Uterus (tissue), 4 donors: Measurements from ENCODE around the gene NFE2L3. TPM values are rescaled to one million over a fixed set of nuclear protein-coding genes. Genes with fewer than 3 reads are reported as not detected.
"Not testable (repeated sequence)": the region's sequence is repeated elsewhere in the genome, so short reads cannot be mapped to it uniquely, and the experiment has no call there.

Experiments
- DNase-seq, 2 donors: peaks; one replicate each; pipeline ENCODE4 v3.0.0-alpha.2; 2019 to 2020
- H3K27ac ChIP-seq, 2 donors: fragments of 200-600 bp; sonication (generic); 1 replicate in 1 of 2; 2 replicates in 1 of 2; pipeline ENCODE4 v1.5.1; 2016 to 2018
- H3K27me3 ChIP-seq, 2 donors: fragments of 200-600 bp; sonication (generic); one replicate each; pipeline ENCODE4 v1.5.1; 2018 to 2019; ENCODE audit warnings: control low read depth in 1 of 2
- H3K36me3 ChIP-seq, 2 donors: fragments of 200-600 bp; sonication (generic); one replicate each; pipeline ENCODE4 v1.5.1; 2019; ENCODE audit warnings: control low read depth in 1 of 2
- H3K4me1 ChIP-seq, 2 donors: fragments of 200-600 bp; sonication (generic); one replicate each; pipeline ENCODE4 v1.5.1; 2018 to 2019; ENCODE audit warnings: control low read depth in 1 of 2
- H3K4me3 ChIP-seq, 2 donors: fragments of 200-600 bp; sonication (generic); 1 replicate in 1 of 2; 2 replicates in 1 of 2; pipeline ENCODE4 v1.5.1; 2018 to 2019; ENCODE audit warnings: mild to moderate bottlenecking in 1 of 2
- H3K9me3 ChIP-seq, 2 donors: fragments of 200-600 bp; sonication (generic); one replicate each; pipeline ENCODE4 v1.5.1; 2019; ENCODE audit warnings: control low read depth in 1 of 2
- POLR2A ChIP-seq, 2 donors: fragments of 450-650 bp; IDR thresholded peaks; one replicate each; pipeline ENCODE4 v1.6.1; 2016; ENCODE audit warnings: antibody characterized with exemption in 2 of 2, mild to moderate bottlenecking in 1 of 2, moderate library complexity in 1 of 2
- intact Hi-C: fragments of 100-400 bp; cut with DNase I; formaldehyde crosslinking; loops from one replicate; pipeline ENCODE4 v1.15.1; 2023; ENCODE audit warnings: low total_unique reads
- total RNA-seq, 4 donors: library from RNA; depleted of rRNA in 3 of 4; stranded (reverse); fragments of >200 nt in 3 of 4; gene quantifications; one replicate each; pipeline versions ENCODE4 v1.1.0 to v1.2.4, GENCODE V29; 2014 to 2023
- TF ChIP-seq, protein P1 (sequence below), 4 experiments: fragments of 200-600 bp in 2 of 4; fragments of 450-650 bp in 2 of 4; sonication (generic) in 2 of 4; IDR thresholded peaks; one replicate each; pipeline ENCODE4 v1.5.1; 2016 to 2019; ENCODE audit warnings: antibody characterized with exemption in 4 of 4, mild to moderate bottlenecking in 2 of 4, moderate library complexity in 1 of 4
- donor health status: DM: yes; HTN: yes; CAD: no.

NFE2L3 gene
- total RNA-seq, 4 donors from 2014 or later = 3.6 to 6.2 (median 4.1) TPM; not detected in 1

DNA sequence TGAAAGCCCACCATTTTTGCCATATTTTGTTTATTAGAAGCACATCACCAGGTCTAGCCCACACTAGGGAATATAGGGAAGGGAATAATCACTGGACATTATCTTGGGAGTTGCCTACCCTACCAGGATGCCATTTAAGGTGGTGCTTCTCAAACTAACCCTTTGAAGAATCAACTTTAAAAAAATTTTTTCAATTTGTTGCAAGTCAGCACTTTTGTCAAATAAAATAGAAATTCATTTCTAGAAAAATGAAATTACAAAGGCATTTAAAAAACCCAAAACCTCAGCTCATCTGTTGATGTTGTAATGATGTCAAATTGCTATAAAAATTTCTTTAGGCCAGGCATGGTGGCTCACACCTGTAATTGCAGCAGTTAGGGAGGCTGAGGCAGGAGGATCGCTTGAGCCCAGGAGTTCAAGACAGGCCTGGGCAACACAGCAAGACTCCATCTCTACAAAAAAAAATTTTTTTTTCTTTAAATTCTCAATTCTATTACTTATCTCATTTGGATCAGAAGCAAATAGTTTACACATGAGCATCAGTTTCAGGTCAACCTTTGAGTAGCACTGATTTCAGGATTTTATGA, 2.5 kb upstream of the NFE2L3 start:
- Histone ChIP-seq H3K4me1 (peaks cover 0 to 10% of the 10 kb centered on the region in 2 donors), H3K4me3 (no peak overlapping the region), H3K9me3 (no peaks in the 10 kb centered on the region), H3K27me3 (peaks cover 4 to 8% of the 10 kb centered on the region in 2 donors), H3K27ac (no peak overlapping the region), H3K36me3 (no peaks in the 10 kb centered on the region)
- no peak for TF ChIP-seq POLR2A (IDR thresholded peaks at IDR 0.05)
- TF ChIP-seq, protein P1, sequence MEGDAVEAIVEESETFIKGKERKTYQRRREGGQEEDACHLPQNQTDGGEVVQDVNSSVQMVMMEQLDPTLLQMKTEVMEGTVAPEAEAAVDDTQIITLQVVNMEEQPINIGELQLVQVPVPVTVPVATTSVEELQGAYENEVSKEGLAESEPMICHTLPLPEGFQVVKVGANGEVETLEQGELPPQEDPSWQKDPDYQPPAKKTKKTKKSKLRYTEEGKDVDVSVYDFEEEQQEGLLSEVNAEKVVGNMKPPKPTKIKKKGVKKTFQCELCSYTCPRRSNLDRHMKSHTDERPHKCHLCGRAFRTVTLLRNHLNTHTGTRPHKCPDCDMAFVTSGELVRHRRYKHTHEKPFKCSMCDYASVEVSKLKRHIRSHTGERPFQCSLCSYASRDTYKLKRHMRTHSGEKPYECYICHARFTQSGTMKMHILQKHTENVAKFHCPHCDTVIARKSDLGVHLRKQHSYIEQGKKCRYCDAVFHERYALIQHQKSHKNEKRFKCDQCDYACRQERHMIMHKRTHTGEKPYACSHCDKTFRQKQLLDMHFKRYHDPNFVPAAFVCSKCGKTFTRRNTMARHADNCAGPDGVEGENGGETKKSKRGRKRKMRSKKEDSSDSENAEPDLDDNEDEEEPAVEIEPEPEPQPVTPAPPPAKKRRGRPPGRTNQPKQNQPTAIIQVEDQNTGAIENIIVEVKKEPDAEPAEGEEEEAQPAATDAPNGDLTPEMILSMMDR (IDR thresholded peaks at IDR 0.05) = no peak
- intact Hi-C loops = no loop called here
- DNase-seq = no peak

DNA sequence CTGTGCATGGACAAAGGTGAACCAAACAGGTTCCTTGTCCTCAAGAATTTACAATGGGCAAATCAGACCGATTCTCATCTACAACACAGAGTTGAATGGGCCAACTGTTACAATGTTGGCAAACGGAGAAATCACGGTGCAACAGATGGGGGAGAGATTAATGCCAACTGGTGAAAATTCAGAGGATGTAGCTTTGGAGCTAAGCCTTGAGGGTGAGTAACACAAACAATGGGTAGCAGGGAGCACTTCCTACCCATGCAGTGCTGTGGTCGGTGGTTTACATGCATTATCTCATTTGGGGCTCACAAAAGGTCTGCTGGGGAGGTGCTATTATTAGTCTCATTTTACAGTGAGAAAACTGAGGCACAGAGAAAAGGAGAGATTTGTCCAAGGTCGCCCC, 902 bp upstream of the NFE2L3 start:
- intact Hi-C loops = no loop called here
- TF ChIP-seq, protein P1 (IDR thresholded peaks at IDR 0.05) = no peak
- no peak for TF ChIP-seq POLR2A (IDR thresholded peaks at IDR 0.05)
- no peak overlapping the region for H3K27ac ChIP-seq
- no peaks in the 10 kb centered on the region for H3K36me3 ChIP-seq
- peaks cover 0 to 10% of the 10 kb centered on the region in 2 donors for H3K4me1 ChIP-seq
- DNase-seq = no peak
- H3K27me3 ChIP-seq = peaks cover 4 to 8% of the 10 kb centered on the region in 2 donors
- no peaks in the 10 kb centered on the region for H3K9me3 ChIP-seq
- no peak overlapping the region for H3K4me3 ChIP-seq

DNA sequence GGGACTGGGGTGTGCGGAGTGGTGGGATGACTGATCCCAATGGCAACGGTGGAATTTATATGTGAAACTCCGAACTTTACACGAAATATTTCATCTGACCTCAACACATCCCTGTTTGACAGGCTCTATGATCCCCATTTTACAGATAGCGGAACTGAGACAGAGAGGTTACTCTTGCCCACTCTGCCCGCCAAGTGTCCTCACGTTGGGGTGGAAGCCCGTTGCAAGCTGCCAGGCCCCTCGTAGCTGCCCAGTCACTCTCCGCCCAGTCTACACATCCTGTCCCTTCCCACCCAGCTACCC, 397 bp upstream of the NFE2L3 start:
- peak overlapping the region in 1 of 2 donors; percentile 33 for H3K4me3 ChIP-seq

DNA sequence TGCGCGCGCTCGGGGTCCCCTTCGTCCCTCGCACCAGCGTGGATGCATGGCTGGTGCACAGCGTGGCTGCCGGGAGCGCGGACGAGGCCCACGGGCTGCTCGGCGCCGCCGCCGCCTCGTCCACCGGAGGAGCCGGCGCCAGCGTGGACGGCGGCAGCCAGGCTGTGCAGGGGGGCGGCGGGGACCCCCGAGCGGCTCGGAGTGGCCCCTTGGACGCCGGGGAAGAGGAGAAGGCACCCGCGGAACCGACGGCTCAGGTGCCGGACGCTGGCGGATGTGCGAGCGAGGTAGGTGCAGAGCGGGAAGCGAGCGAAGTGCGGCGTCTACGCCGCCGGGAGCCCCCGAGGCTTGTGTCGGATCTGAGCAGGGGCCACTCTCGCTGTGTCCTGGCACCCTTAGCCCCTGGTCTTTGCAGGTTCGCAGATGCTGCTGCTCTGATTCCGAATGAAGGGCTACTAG, 813 bp downstream of the NFE2L3 start:
- H3K27me3 ChIP-seq, H3K9me3 ChIP-seq, H3K4me1 ChIP-seq, H3K27ac ChIP-seq, DNase-seq, H3K36me3 ChIP-seq, intact Hi-C loops: not testable (repeated sequence)
- H3K4me3 ChIP-seq = peak overlapping the region in 1 of 2 donors; percentile 33

More for the DNA sequence above, 397 bp upstream of the NFE2L3 start:
- TF ChIP-seq, protein P1 (IDR thresholded peaks at IDR 0.05) = no peak
- no peak for TF ChIP-seq POLR2A (IDR thresholded peaks at IDR 0.05)
- DNase-seq = no peak
- H3K4me1 ChIP-seq = peaks cover 0 to 10% of the 10 kb centered on the region in 2 donors
- intact Hi-C loops = no loop called here
- no peaks in the 10 kb centered on the region for H3K9me3 ChIP-seq
- H3K27me3 ChIP-seq = peaks cover 4 to 8% of the 10 kb centered on the region in 2 donors
- H3K36me3 ChIP-seq = no peaks in the 10 kb centered on the region
- H3K27ac ChIP-seq = no peak overlapping the region

- Histone ChIP-seq H3K36me3 (no peaks in the 10 kb centered on the region), H3K4me3 (peak overlapping the region in 1 of 2 donors; percentile 33), H3K27me3 (peaks cover 4 to 8% of the 10 kb centered on the region in 2 donors), H3K27ac (no peak overlapping the region), H3K4me1 (peaks cover 0 to 10% of the 10 kb centered on the region in 2 donors), H3K9me3 (no peaks in the 10 kb centered on the region)
- intact Hi-C loops = no loop called here
- TF ChIP-seq, protein P1 (IDR thresholded peaks at IDR 0.05) = no peak
- no peak for TF ChIP-seq POLR2A (IDR thresholded peaks at IDR 0.05)
- DNase-seq = no peak
Observed at GRCh38 chr7:26153241-26153822, 1.3 kb downstream of the NFE2L3 start.
